Loucy (cell line): ENCODE measurements around the gene CYP4Z1.

Source experiments
- H2AFZ ChIP-seq: fragments of 200-600 bp; sonication (generic); 2 replicates; pipeline ENCODE4 v1.6.0; 2016; ENCODE audit warnings: antibody characterized with exemption, mild to moderate bottlenecking, low read length, moderate library complexity
- H3F3A ChIP-seq: fragments of 200-600 bp; 2 replicates; pipeline ENCODE4 v1.6.0; 2016; ENCODE audit warnings: antibody characterized with exemption, low read depth, mild to moderate bottlenecking
- H3K27me3 ChIP-seq: fragments of 200-600 bp; sonication (generic); 2 replicates; pipeline ENCODE4 v1.6.1; 2014; ENCODE audit warnings: low read length, mild to moderate bottlenecking; ENCODE audit not compliant: insufficient read depth, poor library complexity, severe bottlenecking
- H3K36me3 ChIP-seq: fragments of 200-600 bp; sonication (generic); 2 replicates; pipeline ENCODE4 v1.6.1; 2016; ENCODE audit warnings: low read length; ENCODE audit not compliant: insufficient read depth
- H3K4me1 ChIP-seq: fragments of 200-600 bp; sonication (generic); 2 replicates; pipeline ENCODE4 v1.5.1; 2014; ENCODE audit warnings: low read length, mild to moderate bottlenecking; ENCODE audit not compliant: insufficient read depth, poor library complexity, severe bottlenecking
- H3K4me2 ChIP-seq: fragments of 200-600 bp; sonication (generic); 2 replicates; pipeline ENCODE4 v1.6.0; 2014; ENCODE audit warnings: antibody characterized with exemption, low read length, low read depth, mild to moderate bottlenecking; ENCODE audit not compliant: poor library complexity, severe bottlenecking
- H3K4me3 ChIP-seq: fragments of 200-600 bp; sonication (generic); 2 replicates; pipeline ENCODE4 v1.5.1; 2014; ENCODE audit warnings: low read length, mild to moderate bottlenecking, mixed read lengths; ENCODE audit not compliant: poor library complexity, severe bottlenecking
- H3K79me2 ChIP-seq: fragments of 200-600 bp; sonication (generic); 2 replicates; pipeline ENCODE4 v1.6.1; 2014; ENCODE audit warnings: low read length; ENCODE audit not compliant: insufficient read depth
- H3K9ac ChIP-seq: fragments of 200-600 bp; sonication (generic); 2 replicates; pipeline ENCODE4 v1.6.0; 2014; ENCODE audit warnings: mild to moderate bottlenecking, low read depth, low read length, moderate library complexity; ENCODE audit not compliant: poor library complexity, severe bottlenecking
- H3K9me2 ChIP-seq: fragments of 200-600 bp; sonication (generic); replicated peaks from 2 replicates; pipeline ENCODE4 v1.6.1; 2016; ENCODE audit warnings: low read depth, low read length, mixed read lengths
- H3K9me3 ChIP-seq: fragments of 200-600 bp; sonication (generic); 2 replicates; pipeline ENCODE4 v1.6.1; 2014; ENCODE audit warnings: mild to moderate bottlenecking, antibody characterized with exemption, low read length, low read depth; ENCODE audit not compliant: insufficient read depth
- H4K20me1 ChIP-seq: fragments of 200-600 bp; sonication (generic); 2 replicates; pipeline ENCODE4 v1.6.0; 2014; ENCODE audit warnings: antibody characterized with exemption, low read length, mild to moderate bottlenecking; ENCODE audit not compliant: insufficient read depth, poor library complexity, severe bottlenecking
- CTCF ChIP-seq: fragments of 200-600 bp; sonication (generic); conservative IDR thresholded peaks from 2 replicates; pipeline ENCODE4 v1.5.1; 2014; ENCODE audit warnings: mild to moderate bottlenecking, antibody characterized with exemption, low read length
- EZH2phosphoT487 ChIP-seq: fragments of 200-600 bp; IDR thresholded peaks from 2 replicates; pipeline ENCODE4 v1.6.1; 2018; ENCODE audit warnings: antibody characterized with exemption, mild to moderate bottlenecking, moderate library complexity, borderline replicate concordance

CYP4Z1 gene

GRCh38 chr1:47067097-47067594 lies at the start of gene CYP4Z1:
Gene CYP4Z1 (plus strand): TSS chr1:47067231. CDS start chr1:47067491, 260 bp downstream.
- TF ChIP-seq CTCF (no peak), EZH2phosphoT487 (no peak)
- H3K4me3 ChIP-seq, result no peak within 1 kb of the TSS
- H3K9me3 ChIP-seq, result no peaks in the 10 kb centered on the region
- no peaks in the 10 kb centered on the region for H4K20me1 ChIP-seq
- no peaks in the 10 kb centered on the region for H3K27me3 ChIP-seq
- H3K4me2 ChIP-seq, result no peak within 1 kb of the TSS
- H3F3A ChIP-seq, result no peaks in the 10 kb centered on the region
- no peaks in the 10 kb centered on the region for H3K79me2 ChIP-seq
- H3K36me3 ChIP-seq, result no peaks in the 10 kb centered on the region
- H2AFZ ChIP-seq, result no peak within 1 kb of the TSS
- H3K4me1 ChIP-seq, result no peaks in the 10 kb centered on the region
- H3K9me2 ChIP-seq, result no peaks in the 10 kb centered on the region
- H3K9ac ChIP-seq, result no peak within 1 kb of the TSS

- Histone ChIP-seq H3K4me2 (no peak overlapping the region), H2AFZ (no peak overlapping the region), H3F3A (no peaks in the 10 kb centered on the region), H3K4me3 (no peak overlapping the region), H3K9ac (no peak overlapping the region), H4K20me1 (no peaks in the 10 kb centered on the region), H3K79me2 (no peaks in the 10 kb centered on the region), H3K4me1 (no peaks in the 10 kb centered on the region), H3K27me3 (no peaks in the 10 kb centered on the region), H3K9me2 (no peaks in the 10 kb centered on the region), H3K9me3 (no peaks in the 10 kb centered on the region), H3K36me3 (no peaks in the 10 kb centered on the region)
- no peak for TF ChIP-seq CTCF
- no peak for TF ChIP-seq EZH2phosphoT487
Observed at GRCh38 chr1:47021070-47021469, 46.0 kb upstream of the CYP4Z1 start.

GRCh38 chr1:47023268-47024140 lies 43.5 kb upstream of the CYP4Z1 start, which contains the start of gene CYP4X1:
Gene CYP4X1 (plus strand): TSS chr1:47023669. CDS start chr1:47023818, 149 bp downstream.
- Histone ChIP-seq H2AFZ (no peak within 1 kb of the TSS), H3F3A (no peaks in the 10 kb centered on the region), H3K9ac (no peak within 1 kb of the TSS), H3K9me3 (no peaks in the 10 kb centered on the region), H3K9me2 (no peaks in the 10 kb centered on the region), H3K4me3 (no peak within 1 kb of the TSS), H3K4me1 (no peaks in the 10 kb centered on the region), H3K79me2 (no peaks in the 10 kb centered on the region), H3K27me3 (no peaks in the 10 kb centered on the region), H4K20me1 (no peaks in the 10 kb centered on the region), H3K4me2 (no peak within 1 kb of the TSS), H3K36me3 (no peaks in the 10 kb centered on the region)
- TF ChIP-seq CTCF, result no peak
- no peak for TF ChIP-seq EZH2phosphoT487
